Right cardiac atrium (tissue), 5 donors: ENCODE results near the gene SLC35B2. TPM values are rescaled to one million over a fixed set of nuclear protein-coding genes. Genes with fewer than 3 reads are reported as not detected.

Experiments used
- ATAC-seq, 2 donors: fragments of 200-7000 bp; cut with Tn5 transposase; one replicate each; pipeline versions ENCODE4 v1.8.0 to v1.9.1; 2020; ENCODE audit warnings: moderate library complexity in 2 of 2, mild to moderate bottlenecking in 1 of 2
- DNase-seq, 3 donors: peaks; one replicate each; pipeline ENCODE4 v3.0.0-alpha.2; 2020
- H3K27ac ChIP-seq: one replicate; pipeline ENCODE4 v1.5.1; 2013; ENCODE audit warnings: mild to moderate bottlenecking, low read length, control low read depth, moderate library complexity
- H3K27me3 ChIP-seq: one replicate; pipeline ENCODE4 v1.6.1; 2013; ENCODE audit not compliant: control insufficient read depth, insufficient read depth
- H3K4me1 ChIP-seq: one replicate; pipeline ENCODE4 v1.6.1; 2013; ENCODE audit warnings: low read length; ENCODE audit not compliant: control insufficient read depth, insufficient read depth
- H3K4me3 ChIP-seq: one replicate; pipeline ENCODE4 v1.5.1; 2013; ENCODE audit warnings: low read length, control low read depth
- H3K9me3 ChIP-seq: one replicate; pipeline ENCODE4 v1.6.1; 2013; ENCODE audit warnings: low read length; ENCODE audit not compliant: control insufficient read depth
- WGBS: extraction: QIAGEN DNeasy Blood & Tissue Kit; methylation state at CpG from one replicate; pipeline ENCODE4 v1.1.7; 2013; 5-methylcytosine and 5-hydroxymethylcytosine counted together
- intact Hi-C, 4 donors: fragments of 100-400 bp; cut with DNase I; formaldehyde crosslinking; loops; one replicate each; pipeline versions ENCODE4 v1.11.0 to v1.14.0; 2022 to 2023
- polyA plus RNA-seq: library from polyadenylated mRNA; stranded (reverse); fragments of 200-250 nt; gene quantifications from one replicate; pipeline ENCODE4 v1.2.3, GENCODE V29; 2013
- total RNA-seq, 4 donors: library from RNA; stranded (reverse); fragmentation: NEBNext Ultra II Directional; extraction: Animal tissue kit (Norgen Biotek cat#: 25700); gene quantifications; one replicate each; pipeline ENCODE4 v1.2.1, GENCODE V29; 2021
- donor health status: healthy with polysubstance abuse.
- donor health status: DM: no; HTN: yes; CAD: no.
- donor health status: DM: no; HTN: no; CAD: no.
- donor health status: DM: no; HTN: yes; CAD: no; lungs with severe emphysema.
- donor health status: DM: yes; HTN: yes; CAD: no.

SLC35B2 gene
- total and polyA plus RNA-seq, 5 donors = 15.8 to 25.2 (median 21.8) TPM

- intact Hi-C loops = loop anchor here in 1 of 4 donors (5.0 kb wide), 1 partner anchor 40 kb away; no protein-coding TSS in a partner anchor
- Histone ChIP-seq H3K27me3 (no peaks in the 10 kb centered on the region), H3K4me1 (peaks cover 8% of the 10 kb centered on the region), H3K4me3 (no peak within 1 kb of the TSS), H3K9me3 (no peaks in the 10 kb centered on the region), H3K27ac (peak within 1 kb of the TSS; percentile 51)
- DNase-seq = peak; percentile 57 to 84 (median 82)
- 36% methylated on average over 7 of the region's 7 CpGs for WGBS
- ATAC-seq = peak in 1 of 2 donors; percentile 2
Measured at GRCh38 chr6:44216677-44217331, 40.5 kb downstream of the SLC35B2 start, which contains the start of gene MYMX. Gene MYMX (plus strand): TSS chr6:44216926. CDS start chr6:44217472, 546 bp downstream.

- intact Hi-C loops = no loop called here
- WGBS = 93% methylated on average over 6 of the region's 6 CpGs
- no peak overlapping the region for H3K4me3 ChIP-seq
- ATAC-seq = no peak
- no peak overlapping the region for H3K27ac ChIP-seq
- peak in 1 of 3 donors; percentile 12 for DNase-seq
- no peaks in the 10 kb centered on the region for H3K27me3 ChIP-seq
- H3K9me3 ChIP-seq = no peaks in the 10 kb centered on the region
- peaks cover 6% of the 10 kb centered on the region for H3K4me1 ChIP-seq
Measured at GRCh38 chr6:44214307-44214706, 43.0 kb downstream of the SLC35B2 start.

- intact Hi-C loops = no loop called here
- no peaks in the 10 kb centered on the region for H3K9me3 ChIP-seq
- peak in 1 of 3 donors; percentile 12 for DNase-seq
- no peak overlapping the region for H3K27ac ChIP-seq
- no peak for ATAC-seq
- peaks cover 1% of the 10 kb centered on the region for H3K4me1 ChIP-seq
- no peaks in the 10 kb centered on the region for H3K27me3 ChIP-seq
- no peak overlapping the region for H3K4me3 ChIP-seq
- 88% methylated on average over 3 of the region's 3 CpGs for WGBS
Measured at GRCh38 chr6:44211284-44211683, 46.0 kb downstream of the SLC35B2 start.

GRCh38 chr6:44207966-44208365, 49.4 kb downstream of the SLC35B2 start:
- H3K27me3 ChIP-seq = no peaks in the 10 kb centered on the region
- WGBS = 91% methylated on average over 6 of the region's 6 CpGs
- intact Hi-C loops = no loop called here
- no peaks in the 10 kb centered on the region for H3K9me3 ChIP-seq
- peaks cover 2% of the 10 kb centered on the region for H3K4me1 ChIP-seq
- H3K4me3 ChIP-seq = no peak overlapping the region
- no peak for DNase-seq
- ATAC-seq = no peak
- no peak overlapping the region for H3K27ac ChIP-seq

Other genes starting within 250 kb of the SLC35B2 start
- gene MRPL14, start 130.1 kb downstream of the SLC35B2 start, total RNA-seq = 10 to 100 TPM; 31.0 to 38.1 (median 36.6) TPM
- gene MRPL14, start 130.1 kb downstream of the SLC35B2 start, polyA plus RNA-seq = 44.7 TPM
- 10 to 100 TPM; 41.4 to 44.8 (median 43.4) TPM for gene TMEM63B, start 130.0 kb downstream of the SLC35B2 start, total RNA-seq
- gene TMEM63B, start 130.0 kb downstream of the SLC35B2 start, polyA plus RNA-seq = 27.7 TPM
- gene CAPN11, start 98.7 kb downstream of the SLC35B2 start, total RNA-seq = under 1 TPM in 1 of 4 donors, not detected in 3; 0.38 TPM
- gene CAPN11, start 98.7 kb downstream of the SLC35B2 start, polyA plus RNA-seq = 0.27 TPM
- 1 to 10 TPM in 1 of 4 donors, under 1 TPM in 3; 0.54 to 2.3 (median 0.77) TPM for gene MYMX, start 40.6 kb downstream of the SLC35B2 start, total RNA-seq
- gene MYMX, start 40.6 kb downstream of the SLC35B2 start, polyA plus RNA-seq = 0.88 TPM
- 100 to 1,000 TPM; 129 to 177 (median 144) TPM for gene SLC29A1, start 33.9 kb downstream of the SLC35B2 start, total RNA-seq
- 63.2 TPM for gene SLC29A1, start 33.9 kb downstream of the SLC35B2 start, polyA plus RNA-seq
- 100 to 1,000 TPM; 677 to 993 (median 871) TPM for gene HSP90AB1, start 10.4 kb downstream of the SLC35B2 start, total RNA-seq
- gene HSP90AB1, start 10.4 kb downstream of the SLC35B2 start, polyA plus RNA-seq = 586 TPM
- gene NFKBIE, start 8.0 kb upstream of the SLC35B2 start, total RNA-seq = 1 to 10 TPM; 3.7 to 5.5 (median 4.3) TPM
- 2.6 TPM for gene NFKBIE, start 8.0 kb upstream of the SLC35B2 start, polyA plus RNA-seq
- gene TMEM151B, start 12.9 kb upstream of the SLC35B2 start, total RNA-seq = 1 to 10 TPM in 1 of 4 donors, under 1 TPM in 1, not detected in 2; 0.26 to 1.1 TPM
- gene TMEM151B, start 12.9 kb upstream of the SLC35B2 start, polyA plus RNA-seq = 0.88 TPM
- 10 to 100 TPM in 2 of 4 donors, 1 to 10 TPM in 2; 6.8 to 12.2 (median 9.3) TPM for gene AARS2, start 55.8 kb upstream of the SLC35B2 start, total RNA-seq
- gene AARS2, start 55.8 kb upstream of the SLC35B2 start, polyA plus RNA-seq = 4.5 TPM
- gene SPATS1, start 85.1 kb upstream of the SLC35B2 start, total RNA-seq = not detected
- gene SPATS1, start 85.1 kb upstream of the SLC35B2 start, polyA plus RNA-seq = not detected
- gene CDC5L, start 130.2 kb upstream of the SLC35B2 start, total RNA-seq = 10 to 100 TPM; 18.1 to 20.2 (median 19.7) TPM
- 9.9 TPM for gene CDC5L, start 130.2 kb upstream of the SLC35B2 start, polyA plus RNA-seq